Measurements from ENCODE around the gene LEAP2. TPM values are rescaled to one million over a fixed set of nuclear protein-coding genes. Genes with fewer than 3 reads are reported as not detected.

LEAP2 gene
- total and polyA plus RNA-seq, 2 of the 4 experiments (the other 2 are of a cell fraction) = under 0.01 to 0.36 TPM

DNA sequence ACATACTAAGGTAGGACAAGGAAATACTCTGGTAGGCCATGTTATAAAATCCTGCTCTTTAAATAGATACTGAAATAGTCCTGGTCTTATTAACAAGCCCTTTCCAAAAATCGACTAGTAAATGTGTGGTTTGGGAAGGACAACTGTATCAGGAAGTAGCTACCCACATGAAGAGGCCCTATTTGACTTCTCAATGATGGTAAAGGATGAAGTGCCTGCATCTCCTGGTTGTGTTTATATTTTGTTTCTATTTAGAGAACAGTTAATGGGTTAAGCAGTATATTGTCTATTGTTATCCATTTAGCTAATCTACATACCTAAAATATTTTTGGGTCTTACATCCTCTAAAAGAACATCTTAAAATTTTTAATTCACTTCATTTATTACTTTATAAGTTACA lies 19.7 kb upstream of the LEAP2 start:
- in situ Hi-C loops (cut with MboI; ENCODE audit: low sequenced_read_pairs) = no loop called here

More for the DNA sequence above, 19.7 kb upstream of the LEAP2 start:
- dilution Hi-C loops (cut with HindIII; ENCODE audit: low sequenced_read_pairs, unreplicated experiment) (no loop called here), intact Hi-C loops (cut with micrococcal nuclease) (no loop called here)
- no peak overlapping the region for H4K5ac ChIP-seq (ENCODE audit: low read depth, low read length)
- no peak overlapping the region for H3K9ac ChIP-seq (ENCODE audit: low read depth, low read length)
- no peak overlapping the region for H3K56ac ChIP-seq (ENCODE audit: extremely low read depth, insufficient read depth, low read length)
- no peak overlapping the region for H4K91ac ChIP-seq (ENCODE audit: insufficient read depth, low read depth, low read length)
- ATAC-seq (ENCODE audit: low read depth) (no peak), DNase-seq (no peak)
- no peak overlapping the region for H3K4me3 ChIP-seq (ENCODE audit: insufficient read depth, low read depth, low read length)
- CTCF ChIA-PET = no interaction called here
- H3K23ac ChIP-seq (ENCODE audit: low read depth, low read length) = no peak overlapping the region
- H2AK5ac ChIP-seq (ENCODE audit: low read depth, low read length) = no peak overlapping the region
- no TSS peak for BruUV-seq (replicated peaks)
- H3K79me1 ChIP-seq (ENCODE audit: low read depth in 1 of 2, low read length in 2 of 2) = no peaks in the 10 kb centered on the region
- no peaks in the 10 kb centered on the region for H4K20me1 ChIP-seq (ENCODE audit: insufficient read depth, low read length)
- no peak overlapping the region for H3K27ac ChIP-seq (ENCODE audit: insufficient read depth, low read length)
- peaks cover 3% of the 10 kb centered on the region; the same call in 1 of the 2 replicates for H3K4me1 ChIP-seq (ENCODE audit: control insufficient read depth, insufficient read depth, low read length)
- H3K9me1 ChIP-seq (ENCODE audit: insufficient read depth, low read length) = no peaks in the 10 kb centered on the region
- H3K14ac ChIP-seq (replicated peaks; ENCODE audit: low read depth, low read length) = no peak overlapping the region
- no peak overlapping the region for H3K4ac ChIP-seq (ENCODE audit: low read depth, low read length)
- H3K4me2 ChIP-seq (ENCODE audit: low read depth, low read length) = no peak overlapping the region
- H2BK15ac ChIP-seq (ENCODE audit: low read depth, low read length) = no peak overlapping the region
- H3K9me3 ChIP-seq (ENCODE audit: control insufficient read depth, insufficient read depth, low read length) = no peaks in the 10 kb centered on the region
- TF ChIP-seq NFE2L2 (IDR thresholded peaks at IDR 0.05; ENCODE audit: low read depth, low read length) (no peak), MAZ (IDR thresholded peaks at IDR 0.05; ENCODE audit: borderline replicate concordance, low read depth, low read length) (no peak), FOS (IDR thresholded peaks at IDR 0.05; ENCODE audit: low read depth, low read length) (no peak), SMC3 (IDR thresholded peaks at IDR 0.05; ENCODE audit: low read depth, low read length) (no peak), POLR2A (IDR thresholded peaks at IDR 0.05; ENCODE audit: low read depth, low read length) (no peak), CHD1 (IDR thresholded peaks at IDR 0.05; ENCODE audit: low read depth, low read length) (no peak), MXI1 (IDR thresholded peaks at IDR 0.05; ENCODE audit: borderline replicate concordance, low read depth, low read length) (no peak), ELK1 (IDR thresholded peaks at IDR 0.05; ENCODE audit: borderline replicate concordance, low read depth, low read length) (no peak), RCOR1 (IDR thresholded peaks at IDR 0.05; ENCODE audit: insufficient replicate concordance, low read length) (no peak), RFX5 (IDR thresholded peaks at IDR 0.05; ENCODE audit: low read depth, low read length) (no peak), MAFK (IDR thresholded peaks at IDR 0.05; ENCODE audit: low read depth, low read length) (no peak), RAD21 (IDR thresholded peaks at IDR 0.05; ENCODE audit: low read length) (no peak), CEBPB (IDR thresholded peaks at IDR 0.05; ENCODE audit: low read depth, low read length) (no peak), CTCF (conservative IDR thresholded peaks at IDR 0.05; ENCODE audit: low read depth, low read length) (no peak), USF2 (IDR thresholded peaks at IDR 0.05; ENCODE audit: low read depth, low read length) (no peak), BHLHE40 (IDR thresholded peaks at IDR 0.05; ENCODE audit: low read depth, low read length) (no peak)
- H2AK9ac ChIP-seq (replicated peaks; ENCODE audit: low read depth, low read length, poor library complexity) = no peak overlapping the region
- no peak overlapping the region for H3K18ac ChIP-seq (ENCODE audit: low read depth, low read length)
- H3K36me3 ChIP-seq (ENCODE audit: control insufficient read depth, insufficient read depth, low read length) = no peaks in the 10 kb centered on the region
- POLR2A ChIA-PET (ENCODE audit: unreplicated experiment) = no interaction called here
- no peak overlapping the region for H2AFZ ChIP-seq (replicated peaks; ENCODE audit: low read length, poor library complexity)
- no peak overlapping the region for H2BK5ac ChIP-seq (ENCODE audit: low read depth, low read length, poor library complexity, severe bottlenecking)
- H4K8ac ChIP-seq (ENCODE audit: low read depth in 2 of 2, low read length in 2 of 2) = no peak overlapping the region
- no peaks in the 10 kb centered on the region for H3K27me3 ChIP-seq (ENCODE audit: control insufficient read depth, insufficient read depth, low read length)
- no CpG with 5 or more reads among the region's 1 CpG for WGBS, 2 experiments (ENCODE audit: extremely low coverage in 2 of 2, insufficient read length in 1 of 2)
- no peak overlapping the region for H2BK20ac ChIP-seq (ENCODE audit: low read depth, low read length)
- no peak overlapping the region for H2BK120ac ChIP-seq (ENCODE audit: low read depth, low read length)
